ENCODE results near the gene NUDT9. TPM values are rescaled to one million over a fixed set of nuclear protein-coding genes. Genes with fewer than 3 reads are reported as not detected.
"Not testable (repeated sequence)": the region's sequence is repeated elsewhere in the genome, so short reads cannot be mapped to it uniquely, and the experiment has no call there.

The NUDT9 gene
- total RNA-seq, 1 donor from 2014 or later = 18.0 TPM

- TF ChIP-seq EZH2phosphoT487 (IDR thresholded peaks at IDR 0.05) = no peak
- TF ChIP-seq CTCF (IDR thresholded peaks at IDR 0.05) = no peak
- no peak for TF ChIP-seq EZH2 (IDR thresholded peaks at IDR 0.05)
- Histone ChIP-seq H3K9me3 (ENCODE audit: low read depth) (peaks cover 6% of the 10 kb centered on the region), H2AFZ (replicated peaks) (no peak overlapping the region), H3K4me1 (no peaks in the 10 kb centered on the region), H3F3A (ENCODE audit: low read depth) (peaks cover 11% of the 10 kb centered on the region), H3K4me3 (no peak overlapping the region), H3K27ac (no peak overlapping the region), H3K27me3 (peaks cover 13% of the 10 kb centered on the region), H3K9ac (no peak overlapping the region), H3K4me2 (no peak overlapping the region), H3K79me2 (ENCODE audit: low read depth) (peaks cover 23% of the 10 kb centered on the region), H3K36me3 (peaks cover 3% of the 10 kb centered on the region), H4K20me1 (ENCODE audit: low read depth) (no peaks in the 10 kb centered on the region)
- H3K9me3 Mint-ChIP-seq = peaks cover 19% of the 10 kb centered on the region
- peaks cover 17% of the 10 kb centered on the region for H3K4me1 Mint-ChIP-seq
- H3K4me3 Mint-ChIP-seq = no peak overlapping the region
- H3K36me3 Mint-ChIP-seq = peaks cover 26% of the 10 kb centered on the region
- peaks cover 7% of the 10 kb centered on the region for H3K27me3 Mint-ChIP-seq (ENCODE audit: insufficient read depth, low read depth)
- no peak overlapping the region for H3K27ac Mint-ChIP-seq
- no peak for DNase-seq (ENCODE audit: low spot score)
Observed at GRCh38 chr4:87388901-87389300, 33.5 kb upstream of the NUDT9 start.

- H3K4me1 ChIP-seq; H3K36me3 ChIP-seq; H3K9me3 ChIP-seq (ENCODE audit: low read depth); H3K27ac Mint-ChIP-seq; H4K20me1 ChIP-seq (ENCODE audit: low read depth); H3K27me3 Mint-ChIP-seq (ENCODE audit: insufficient read depth, low read depth); DNase-seq (ENCODE audit: low spot score); H3K9ac ChIP-seq; H3K27ac ChIP-seq; H2AFZ ChIP-seq (replicated peaks): not testable (repeated sequence)
- H3K9me3 Mint-ChIP-seq = peaks cover 13% of the 10 kb centered on the region
- peak overlapping the region; percentile 94 for H3K4me3 Mint-ChIP-seq
- Histone ChIP-seq H3K79me2 (ENCODE audit: low read depth) (peaks cover 23% of the 10 kb centered on the region), H3K4me2 (peak overlapping the region; percentile 93), H3K27me3 (peaks cover 13% of the 10 kb centered on the region), H3F3A (ENCODE audit: low read depth) (peaks cover 11% of the 10 kb centered on the region), H3K4me3 (peak overlapping the region; percentile 68)
- peaks cover 17% of the 10 kb centered on the region for H3K4me1 Mint-ChIP-seq
- peaks cover 20% of the 10 kb centered on the region for H3K36me3 Mint-ChIP-seq
Observed at GRCh38 chr4:87390055-87390454, 32.3 kb upstream of the NUDT9 start.

GRCh38 chr4:87390551-87390890 is 31.9 kb upstream of the NUDT9 start:
- Histone ChIP-seq H3K27me3 (peaks cover 13% of the 10 kb centered on the region), H3K36me3 (peaks cover 3% of the 10 kb centered on the region), H3K27ac (no peak overlapping the region), H3K4me1 (no peaks in the 10 kb centered on the region), H2AFZ (replicated peaks) (peak overlapping the region; percentile 96), H3K9me3 (ENCODE audit: low read depth) (no peaks in the 10 kb centered on the region), H3K9ac (peak overlapping the region; percentile 40), H3K4me2 (peak overlapping the region; percentile 93), H4K20me1 (ENCODE audit: low read depth) (no peaks in the 10 kb centered on the region), H3F3A (ENCODE audit: low read depth) (peaks cover 11% of the 10 kb centered on the region), H3K79me2 (ENCODE audit: low read depth) (peaks cover 23% of the 10 kb centered on the region), H3K4me3 (peak overlapping the region; percentile 68)
- TF ChIP-seq CTCF (IDR thresholded peaks at IDR 0.05) (no peak), EZH2 (IDR thresholded peaks at IDR 0.05) (no peak), EZH2phosphoT487 (IDR thresholded peaks at IDR 0.05) (no peak)
- Mint-ChIP-seq H3K4me3 (peak overlapping the region; percentile 94), H3K27me3 (ENCODE audit: insufficient read depth, low read depth) (peaks cover 14% of the 10 kb centered on the region), H3K9me3 (peaks cover 10% of the 10 kb centered on the region), H3K36me3 (peaks cover 17% of the 10 kb centered on the region), H3K27ac (peak overlapping the region; percentile 92), H3K4me1 (peaks cover 17% of the 10 kb centered on the region)
- DNase-seq (ENCODE audit: low spot score) = no peak

GRCh38 chr4:87390891-87391575 is 31.3 kb upstream of the NUDT9 start, which contains the start of gene HSD17B11:
Gene HSD17B11 (minus strand): TSS chr4:87391188. CDS start chr4:87391070, 118 bp downstream.
- Histone ChIP-seq H3K79me2 (ENCODE audit: low read depth) (peaks cover 23% of the 10 kb centered on the region), H3K4me3 (peak within 1 kb of the TSS; percentile 68), H2AFZ (replicated peaks) (peak within 1 kb of the TSS; percentile 96), H3K27ac (no peak within 1 kb of the TSS), H3F3A (ENCODE audit: low read depth) (peaks cover 11% of the 10 kb centered on the region), H3K9ac (peak within 1 kb of the TSS; percentile 40), H4K20me1 (ENCODE audit: low read depth) (no peaks in the 10 kb centered on the region), H3K36me3 (peaks cover 3% of the 10 kb centered on the region), H3K4me2 (peak within 1 kb of the TSS; percentile 93), H3K27me3 (peaks cover 13% of the 10 kb centered on the region), H3K4me1 (no peaks in the 10 kb centered on the region), H3K9me3 (ENCODE audit: low read depth) (no peaks in the 10 kb centered on the region)
- peaks cover 17% of the 10 kb centered on the region for H3K4me1 Mint-ChIP-seq
- H3K9me3 Mint-ChIP-seq = peaks cover 10% of the 10 kb centered on the region
- peaks cover 14% of the 10 kb centered on the region for H3K27me3 Mint-ChIP-seq (ENCODE audit: insufficient read depth, low read depth)
- peak within 1 kb of the TSS; percentile 94 for H3K4me3 Mint-ChIP-seq
- peak; percentile 93 for DNase-seq (ENCODE audit: low spot score)
- H3K27ac Mint-ChIP-seq = peak within 1 kb of the TSS; percentile 92
- H3K36me3 Mint-ChIP-seq = peaks cover 15% of the 10 kb centered on the region
- TF ChIP-seq EZH2phosphoT487 (IDR thresholded peaks at IDR 0.05) = peak; percentile 44
- no peak for TF ChIP-seq EZH2 (IDR thresholded peaks at IDR 0.05)
